Tibial nerve (tissue), 4 donors: Measurements from ENCODE around the gene OAS2.

Experiments used
- CTCF ChIP-seq, 5 experiments: fragments of 200-600 bp in 3 of 5; fragments of 450-650 bp in 2 of 5; sonication (generic) in 3 of 5; IDR thresholded peaks; one replicate each; pipeline ENCODE4 v1.5.1; 2016 to 2019; ENCODE audit warnings: antibody characterized with exemption in 5 of 5, mild to moderate bottlenecking in 3 of 5, moderate library complexity in 2 of 5
- EP300 ChIP-seq, 2 donors: sonication (generic); formaldehyde crosslinking; IDR thresholded peaks; one replicate each; pipeline ENCODE4 v1.6.1; 2017; ENCODE audit warnings: antibody characterized with exemption in 2 of 2, mild to moderate bottlenecking in 1 of 2
- POLR2A ChIP-seq, 2 donors: fragments of 450-650 bp; IDR thresholded peaks; one replicate each; pipeline ENCODE4 v1.6.1; 2017; ENCODE audit warnings: antibody characterized with exemption in 2 of 2, mild to moderate bottlenecking in 2 of 2, moderate library complexity in 2 of 2

- TF ChIP-seq CTCF (IDR thresholded peaks at IDR 0.05): no peak
- no peak for TF ChIP-seq EP300 (IDR thresholded peaks at IDR 0.05)
- TF ChIP-seq POLR2A (IDR thresholded peaks at IDR 0.05): no peak
Measured at GRCh38 chr12:112964915-112965314, 13.4 kb upstream of the OAS2 start.
